GM19238 (cell line): Measurements from ENCODE around the gene APCDD1L.
"Not testable (repeated sequence)": the region's sequence is repeated elsewhere in the genome, so short reads cannot be mapped to it uniquely, and the experiment has no call there.

Source experiments
- DNase-seq: peaks from one replicate; pipeline ENCODE4 v3.0.0; 2011; ENCODE audit warnings: low spot score; ENCODE audit not compliant: insufficient read length

Gene APCDD1L

GRCh38 chr20:58514321-58515232 is 622 bp downstream of the APCDD1L start:
- no peak for DNase-seq

GRCh38 chr20:58513580-58514285 is 1.5 kb downstream of the APCDD1L start:
- no peak for DNase-seq

GRCh38 chr20:58512808-58513552 is 2.2 kb downstream of the APCDD1L start:
- no peak for DNase-seq

GRCh38 chr20:58511861-58512260 is 3.3 kb downstream of the APCDD1L start:
- DNase-seq: no peak

- no peak for DNase-seq
These were observed 3.8 kb downstream of the APCDD1L start for GRCh38 chr20:58511364-58511763.

GRCh38 chr20:58510921-58511320 is 4.3 kb downstream of the APCDD1L start:
- DNase-seq: no peak

GRCh38 chr20:58508762-58509395 is 6.3 kb downstream of the APCDD1L start:
- no peak for DNase-seq

GRCh38 chr20:58506999-58507398 is 8.2 kb downstream of the APCDD1L start:
- not testable (repeated sequence) for DNase-seq

- DNase-seq: no peak
These were observed 10.6 kb downstream of the APCDD1L start for GRCh38 chr20:58504566-58504965.

GRCh38 chr20:58503668-58504067 is 11.5 kb downstream of the APCDD1L start:
- DNase-seq: no peak

- DNase-seq: no peak
These were observed 14.9 kb downstream of the APCDD1L start for GRCh38 chr20:58500256-58500655.

- no peak for DNase-seq
These were observed 16.6 kb downstream of the APCDD1L start for GRCh38 chr20:58498470-58499068.

- DNase-seq: no peak
These were observed 17.3 kb downstream of the APCDD1L start for GRCh38 chr20:58497724-58498469.

- no peak for DNase-seq
These were observed 18.0 kb downstream of the APCDD1L start for GRCh38 chr20:58497076-58497641.

- DNase-seq: no peak
These were observed 18.8 kb downstream of the APCDD1L start for GRCh38 chr20:58496429-58496769.

- no peak for DNase-seq
These were observed 19.4 kb downstream of the APCDD1L start for GRCh38 chr20:58495623-58496428.

- DNase-seq: no peak
These were observed 20.1 kb downstream of the APCDD1L start for GRCh38 chr20:58494923-58495622.

- DNase-seq: no peak
These were observed 22.2 kb downstream of the APCDD1L start for GRCh38 chr20:58492795-58493524.
